GM19468 (cell line): Measurements from ENCODE around the gene ZNF44.
"Not testable (repeated sequence)": the region's sequence is repeated elsewhere in the genome, so short reads cannot be mapped to it uniquely, and the experiment has no call there.

Experiments
- ATAC-seq: cut with Tn5 transposase; IDR thresholded peaks from one replicate; pipeline ENCODE4 v1.9.1; 2021; ENCODE audit warnings: mild to moderate bottlenecking, moderate library complexity, moderate number of reproducible peaks; ENCODE audit not compliant: unreplicated experiment; ENCODE audit errors: extremely low read depth

ZNF44 gene

GRCh38 chr19:12294249-12295158 is at the start of gene ZNF44:
ZNF44 (minus strand) TSS chr19:12294883; CDS start chr19:12294694, 189 bp downstream.
- ATAC-seq: peak; percentile 85

DNA sequence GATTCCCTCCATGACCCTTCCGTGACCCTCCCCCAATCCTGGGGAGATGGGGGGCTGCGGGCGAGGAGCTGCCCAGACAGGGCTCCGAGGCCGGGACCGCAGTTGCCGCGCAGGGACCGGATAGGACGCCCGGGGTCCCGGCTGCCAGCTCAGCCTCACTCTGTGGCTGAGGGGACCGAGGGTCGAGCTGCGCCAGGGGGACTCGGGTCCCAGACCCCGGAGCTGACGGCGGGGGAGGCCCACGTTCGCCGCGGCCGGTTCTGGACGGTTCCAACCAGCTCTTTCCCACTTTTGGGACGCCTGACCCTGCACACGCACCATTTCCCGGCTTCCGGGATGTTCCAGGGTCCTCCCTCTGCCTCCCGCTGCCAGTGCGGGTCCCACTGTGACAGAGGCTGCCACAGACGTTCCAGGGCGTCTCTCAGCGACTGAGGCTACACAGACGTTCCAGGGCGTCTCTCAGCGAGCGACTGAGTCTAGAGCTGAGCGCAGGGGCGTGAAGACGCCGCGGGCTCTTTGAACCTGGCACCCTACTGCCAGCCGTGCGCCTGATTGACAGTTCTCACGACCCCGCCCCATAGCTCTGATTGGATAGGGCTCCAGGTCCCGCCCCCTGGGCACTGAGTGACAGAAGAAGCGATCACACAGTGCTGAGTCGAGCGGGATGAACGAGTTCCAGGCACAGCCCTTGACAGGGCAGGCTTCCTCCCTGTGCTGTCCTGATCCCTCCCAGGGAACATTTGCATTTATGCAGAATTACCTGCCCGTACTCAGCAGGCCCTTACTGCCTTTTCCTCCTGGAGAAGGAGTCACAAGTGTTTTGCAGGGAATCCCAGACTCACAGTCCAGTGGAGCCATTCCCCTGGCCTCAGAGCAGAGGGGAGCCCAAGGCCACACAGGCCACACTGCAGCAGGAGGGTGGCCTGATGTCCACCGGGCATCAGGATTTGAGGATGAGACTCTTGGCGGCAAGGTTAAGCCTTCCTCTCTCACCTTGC is 38.8 kb upstream of the ZNF44 start, which contains the start of gene ZNF563:
Gene ZNF563 (minus strand): TSS at position 472 of the 998 bp plus-strand sequence. CDS start 151 bp downstream, at position 321.
- peak; percentile 66 for ATAC-seq

DNA sequence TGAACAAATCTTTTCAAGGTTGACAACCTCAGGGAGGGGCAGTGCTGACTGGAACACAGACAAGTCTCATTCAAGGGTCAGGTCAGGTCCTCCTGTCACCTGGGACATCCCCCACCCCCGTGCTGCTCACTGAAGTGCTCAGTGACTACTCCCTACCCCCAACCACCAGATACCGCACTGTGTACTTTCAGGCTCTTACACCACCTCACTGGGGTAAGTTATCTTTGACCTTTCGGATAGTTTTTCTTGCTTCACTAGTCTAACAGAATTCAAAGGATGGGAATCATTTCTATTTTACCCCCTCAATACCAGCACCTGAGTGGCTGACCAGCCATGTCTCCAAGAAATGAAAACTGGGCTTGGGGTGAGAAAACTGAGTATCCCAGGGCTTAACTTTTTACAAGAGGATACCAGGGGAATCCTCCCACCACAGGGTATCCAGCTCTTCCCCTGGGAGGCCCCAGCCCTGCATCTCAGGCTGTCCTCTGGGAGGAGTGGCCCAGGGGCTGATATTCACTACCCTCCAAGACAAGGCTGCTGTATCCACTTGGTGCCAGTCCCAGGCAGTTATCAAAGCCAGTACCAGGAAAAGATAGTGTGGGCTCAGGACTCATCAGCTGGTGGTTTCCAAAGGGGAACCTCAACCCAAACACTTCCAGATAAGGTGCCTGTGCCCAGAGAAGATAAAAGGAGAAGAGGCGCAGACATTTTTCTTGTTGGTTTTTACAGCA is 36.7 kb upstream of the ZNF44 start:
- no peak for ATAC-seq

DNA sequence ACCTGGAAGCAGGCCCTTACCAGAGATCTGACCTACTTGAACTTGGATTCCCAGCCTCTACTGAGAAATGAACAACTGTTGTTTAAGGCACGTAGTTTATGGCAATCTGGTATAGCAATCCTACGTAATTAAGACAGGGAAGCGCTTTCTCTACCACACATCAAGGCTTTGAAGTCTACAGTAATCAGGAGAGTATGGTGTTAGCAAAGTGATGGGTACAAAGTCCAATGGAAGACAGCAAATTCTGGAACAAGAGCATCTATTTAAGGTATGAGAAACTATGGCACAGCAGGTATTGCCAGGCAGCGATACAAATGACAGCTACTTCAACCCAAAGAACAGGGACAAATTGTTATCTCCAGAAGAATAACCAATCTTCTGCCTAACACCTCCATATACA is 35.7 kb upstream of the ZNF44 start:
- ATAC-seq: no peak

- no peak for ATAC-seq
These were observed 31.0 kb upstream of the ZNF44 start for GRCh38 chr19:12325690-12326089.

DNA sequence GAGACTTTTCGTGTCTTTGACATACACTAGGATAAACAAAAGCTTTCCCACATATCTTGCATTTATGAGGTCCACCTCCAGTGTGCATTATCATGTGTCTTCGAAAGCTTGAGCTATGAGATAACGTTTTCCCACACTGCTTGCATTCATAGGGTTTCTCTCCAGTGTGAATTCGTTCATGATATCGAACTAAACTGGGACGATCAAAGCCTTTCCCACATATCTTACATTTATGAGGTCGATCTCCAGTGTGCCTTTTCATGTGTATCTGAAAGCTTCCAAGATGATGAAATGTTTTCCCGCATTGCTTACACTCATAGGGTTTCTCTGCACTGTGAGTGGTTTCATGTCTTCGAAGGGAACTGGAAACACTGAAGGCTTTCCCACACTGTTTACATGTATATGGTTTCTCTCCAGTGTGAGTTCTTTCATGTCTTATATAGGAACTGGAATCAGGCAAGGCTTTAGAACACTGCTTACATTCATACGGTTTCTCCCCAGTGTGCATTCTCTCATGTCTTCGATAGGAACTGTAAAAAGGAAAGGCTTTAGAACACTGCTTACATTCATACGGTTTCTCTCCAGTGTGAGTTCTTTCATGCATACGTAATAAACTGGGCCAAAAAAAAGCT is 24.2 kb upstream of the ZNF44 start:
- ATAC-seq: no peak

- ATAC-seq: no peak
These were observed 19.9 kb upstream of the ZNF44 start for GRCh38 chr19:12314553-12314952.

GRCh38 chr19:12308891-12309290 is 14.2 kb upstream of the ZNF44 start:
- ATAC-seq: not testable (repeated sequence)

DNA sequence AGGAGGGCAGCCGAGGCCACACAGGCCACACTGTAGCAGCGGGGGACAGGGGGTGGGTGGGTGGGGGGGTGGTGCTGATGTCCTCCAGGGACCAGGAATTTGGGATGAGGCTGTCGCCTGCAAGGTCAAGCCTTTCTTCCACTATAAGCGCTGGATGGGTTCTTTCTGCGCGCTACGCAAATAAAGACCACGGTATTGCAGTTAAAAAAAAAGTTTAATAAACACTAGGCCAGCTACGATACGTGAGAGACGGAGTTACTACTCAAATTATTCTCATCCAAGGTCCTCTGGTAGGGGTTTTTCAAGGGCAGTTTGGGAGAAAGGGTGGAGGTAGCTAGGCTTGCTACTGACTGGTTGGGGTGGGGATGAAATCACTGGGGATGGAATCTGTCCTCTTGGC is 508 bp upstream of the ZNF44 start:
- no peak for ATAC-seq

DNA sequence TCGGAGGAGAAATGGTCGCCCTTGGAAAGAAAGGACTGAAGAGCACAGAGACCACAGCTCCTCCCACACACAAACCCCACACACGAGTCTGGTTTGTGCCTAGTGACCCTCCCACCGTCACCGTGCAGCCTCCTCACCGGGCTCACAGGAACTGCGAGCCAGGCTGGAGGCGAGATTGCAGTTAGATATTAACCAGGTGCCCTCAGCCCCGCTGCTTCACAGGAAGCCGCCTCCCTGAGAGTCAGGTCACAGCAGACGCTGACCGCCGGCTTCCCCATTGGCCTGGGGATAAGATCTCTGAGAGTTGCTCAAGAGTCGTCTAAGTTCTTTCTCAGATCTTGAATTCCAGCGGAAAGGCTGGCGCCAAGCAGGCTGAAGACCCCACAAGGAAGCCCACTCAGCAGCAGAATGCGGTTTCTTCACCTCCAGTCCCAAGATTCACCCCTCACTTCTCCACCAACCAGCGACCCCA is 870 bp downstream of the ZNF44 start:
- no peak for ATAC-seq

DNA sequence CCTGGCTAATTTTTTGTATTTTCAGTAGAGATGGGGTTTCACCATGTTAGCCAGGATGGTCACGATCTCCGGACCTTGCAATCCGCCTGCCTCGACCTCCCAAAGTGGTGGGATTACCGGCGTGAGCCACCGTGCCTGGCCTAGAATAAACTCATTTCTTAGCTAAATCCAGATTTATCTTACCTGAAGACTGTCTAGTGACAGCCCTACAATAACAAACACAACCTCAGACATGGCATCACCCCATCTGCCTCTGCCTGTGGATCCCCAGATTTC is 5.0 kb downstream of the ZNF44 start:
- ATAC-seq: no peak

DNA sequence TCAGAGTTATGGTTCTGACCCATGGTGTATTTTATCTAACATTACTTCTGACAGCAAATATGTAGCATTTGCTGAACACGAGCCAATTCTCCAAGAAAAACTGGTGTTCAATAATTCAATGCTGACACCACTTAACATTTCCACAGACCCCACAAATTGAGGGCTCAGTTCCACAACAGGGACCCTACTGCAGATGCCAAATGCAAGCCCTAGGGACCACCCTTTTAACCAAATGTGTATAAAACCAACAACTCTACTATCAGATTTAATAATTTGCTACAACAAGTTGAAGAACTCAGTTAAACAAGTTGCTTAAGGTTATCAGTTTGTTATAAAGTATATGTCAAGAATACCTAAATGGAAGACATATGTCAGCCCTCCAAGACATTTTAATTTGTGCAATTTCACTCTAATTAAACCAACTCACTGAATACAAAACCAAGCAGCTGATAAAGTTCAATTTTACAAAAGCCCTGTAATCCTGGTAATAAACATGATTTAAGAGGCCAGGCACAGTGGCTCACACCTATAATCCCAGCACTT is 6.7 kb downstream of the ZNF44 start:
- no peak for ATAC-seq

GRCh38 chr19:12284631-12285030 is 10.1 kb downstream of the ZNF44 start:
- no peak for ATAC-seq

- no peak for ATAC-seq
These were observed 10.5 kb downstream of the ZNF44 start for GRCh38 chr19:12284226-12284625.

DNA sequence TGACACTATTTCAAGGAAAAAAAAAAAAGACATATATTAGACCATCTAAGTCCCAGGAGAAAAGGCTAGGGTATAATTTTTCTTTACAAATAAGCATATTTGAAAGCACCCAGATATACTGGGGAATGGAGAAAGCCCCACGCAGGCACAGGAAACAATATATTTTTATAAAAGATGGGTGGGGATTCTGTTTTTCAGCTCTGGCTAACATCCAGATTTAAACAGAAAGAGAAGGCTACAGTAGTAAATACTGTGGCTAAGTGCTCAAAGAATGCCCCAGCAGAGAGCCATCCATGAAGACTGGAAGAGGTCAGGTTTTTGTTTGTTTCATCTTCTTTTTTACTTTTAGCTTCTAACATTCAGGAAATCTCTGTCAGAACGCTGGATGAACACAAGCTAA is 16.0 kb downstream of the ZNF44 start:
- ATAC-seq: no peak

DNA sequence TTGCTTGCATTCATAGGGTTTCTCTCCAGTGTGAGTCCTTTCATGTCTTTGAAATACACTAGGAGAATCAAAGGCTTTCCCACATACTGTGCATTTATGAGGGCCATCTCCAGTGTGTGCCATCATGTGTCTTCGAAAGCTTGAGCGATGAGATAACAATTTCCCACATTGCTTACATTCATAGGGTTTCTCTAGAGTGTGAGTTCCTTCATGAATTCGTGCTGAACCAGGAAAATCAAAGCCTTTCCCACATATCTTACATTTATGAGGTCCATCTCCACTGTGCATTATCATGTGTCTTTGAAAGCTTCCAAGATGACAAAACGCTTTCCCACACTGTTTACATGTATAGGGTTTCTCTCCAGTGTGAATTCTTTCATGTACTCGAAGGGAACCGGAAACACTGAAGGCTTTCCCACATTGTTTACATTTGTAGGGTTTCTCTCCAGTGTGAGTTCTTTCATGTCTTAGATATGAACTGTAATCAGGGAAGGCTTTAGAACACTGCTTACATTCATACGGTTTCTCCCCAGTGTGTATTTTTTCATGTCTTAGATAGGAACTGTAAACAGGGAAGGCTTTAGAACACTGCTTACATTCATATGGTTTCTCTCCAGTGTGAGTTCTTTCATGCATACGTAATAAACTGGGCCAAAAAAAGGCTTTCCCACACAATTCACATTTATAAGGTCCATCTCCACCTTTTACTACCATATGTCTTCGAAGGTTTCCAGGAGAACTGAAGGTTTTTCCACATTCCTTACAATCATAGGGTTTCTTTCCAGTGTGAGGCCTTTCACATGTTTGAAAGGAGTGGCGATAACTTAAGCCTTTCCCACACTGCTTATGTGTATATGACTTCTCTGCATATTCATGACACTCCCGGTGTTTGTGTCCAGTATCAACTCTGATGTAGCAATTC is 21.4 kb downstream of the ZNF44 start:
- ATAC-seq: no peak

DNA sequence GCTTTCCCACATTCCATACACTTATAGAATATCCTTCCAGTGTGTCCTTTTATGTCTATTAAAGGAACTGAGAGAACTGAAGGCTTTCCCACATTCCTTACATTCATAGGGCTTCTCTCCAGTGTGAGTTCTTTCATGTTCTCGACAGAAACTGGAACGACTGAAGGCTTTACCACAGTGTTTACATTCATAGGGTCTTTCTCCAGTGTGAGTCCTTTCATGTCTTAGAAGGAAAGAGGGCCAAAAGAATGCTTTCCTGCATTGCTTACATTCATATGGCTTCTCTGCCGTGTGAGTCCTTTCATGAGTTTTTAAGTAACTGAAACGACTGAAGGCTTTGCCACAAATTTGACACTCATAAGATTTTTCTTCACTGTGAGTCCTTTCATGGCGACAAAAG is 22.3 kb downstream of the ZNF44 start:
- no peak for ATAC-seq

GRCh38 chr19:12270854-12271253 is 23.8 kb downstream of the ZNF44 start:
- ATAC-seq: no peak
